ENCODE measurements around the gene HEATR5A.
"Not testable (repeated sequence)": the region's sequence is repeated elsewhere in the genome, so short reads cannot be mapped to it uniquely, and the experiment has no call there.

Gene HEATR5A

GRCh38 chr14:31320922-31321766, 99.2 kb downstream of the HEATR5A start:
- DNase-seq = no peak

- no peak for DNase-seq
Observed at GRCh38 chr14:31320216-31320615, 100.1 kb downstream of the HEATR5A start.

- DNase-seq = no peak
Observed at GRCh38 chr14:31319701-31320100, 100.6 kb downstream of the HEATR5A start.

- DNase-seq = no peak
Observed at GRCh38 chr14:31312934-31313333, 107.4 kb downstream of the HEATR5A start.

GRCh38 chr14:31312370-31312769, 108.0 kb downstream of the HEATR5A start:
- DNase-seq = not testable (repeated sequence)

GRCh38 chr14:31307618-31308017, 112.7 kb downstream of the HEATR5A start:
- DNase-seq = no peak

- no peak for DNase-seq
Observed at GRCh38 chr14:31307198-31307597, 113.2 kb downstream of the HEATR5A start.

- no peak for DNase-seq
Observed at GRCh38 chr14:31303654-31304053, 116.7 kb downstream of the HEATR5A start.

- DNase-seq = no peak
Observed at GRCh38 chr14:31300883-31301282, 119.5 kb downstream of the HEATR5A start.

GRCh38 chr14:31300296-31300695, 120.1 kb downstream of the HEATR5A start:
- no peak for DNase-seq

- DNase-seq = no peak
Observed at GRCh38 chr14:31297701-31298344, 122.5 kb downstream of the HEATR5A start.

GRCh38 chr14:31297112-31297511, 123.2 kb downstream of the HEATR5A start:
- no peak for DNase-seq

- no peak for DNase-seq
Observed at GRCh38 chr14:31294746-31295405, 125.5 kb downstream of the HEATR5A start.

GRCh38 chr14:31292937-31293616, 127.3 kb downstream of the HEATR5A start:
- no peak for DNase-seq

- DNase-seq = no peak
Observed at GRCh38 chr14:31291210-31291609, 129.1 kb downstream of the HEATR5A start.

GRCh38 chr14:31287294-31287972, 132.9 kb downstream of the HEATR5A start:
- DNase-seq = no peak

GRCh38 chr14:31286456-31287293, 133.7 kb downstream of the HEATR5A start:
- DNase-seq = no peak

- no peak for DNase-seq
Observed at GRCh38 chr14:31283578-31284252, 136.6 kb downstream of the HEATR5A start.

- DNase-seq = no peak
Observed at GRCh38 chr14:31283153-31283552, 137.2 kb downstream of the HEATR5A start.

- DNase-seq = no peak
Observed at GRCh38 chr14:31280871-31281220, 139.5 kb downstream of the HEATR5A start.

Data from left hindlimb (tissue), 1 donor.